ENCODE results near the gene IL31.

DNA sequence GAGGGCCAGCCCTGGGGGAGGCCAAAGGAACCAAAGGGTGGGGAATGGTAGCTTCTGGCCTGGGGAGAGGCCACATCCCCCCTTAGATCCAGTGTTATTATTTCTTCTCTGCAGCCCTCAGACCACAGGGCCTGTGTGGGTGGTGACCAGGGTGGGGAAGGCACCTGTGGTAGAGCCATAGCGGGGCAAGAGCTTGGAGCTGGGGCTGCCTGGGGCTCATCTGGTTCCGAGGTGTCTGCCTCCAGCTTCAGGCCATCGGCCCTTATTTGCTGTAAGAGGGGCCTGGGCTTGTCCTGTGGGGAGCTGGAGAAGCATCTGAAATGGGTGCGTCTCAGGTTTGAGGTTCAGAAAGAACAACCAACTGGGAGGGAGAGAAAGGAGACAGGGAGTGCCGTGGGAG lies 27.4 kb upstream of the IL31 start:
- TF ChIP-seq POLR2AphosphoS5 (IDR thresholded peaks at IDR 0.05) (no peak), CTCF (IDR thresholded peaks at IDR 0.05) (no peak)

Measured in upper lobe of left lung (tissue), 4 donors.